OCI-LY7 (cell line): Measurements from ENCODE around the gene RNASET2. TPM values are rescaled to one million over a fixed set of nuclear protein-coding genes. Genes with fewer than 3 reads are reported as not detected.

Experiments used
- BruUV-seq: library from RNA; stranded (reverse); fragments of 400-500 nt; replicated peaks from 2 replicates; lab custom pipeline; 2021; lab: Mats Ljungman, UMichigan
- CTCF ChIA-PET: fragments of 300-600 bp; sonication (Branson Sonifier 250); formaldehyde crosslinking; loops from one replicate; lab custom pipeline; 2022; ENCODE audit warnings: antibody characterized with exemption; ENCODE audit not compliant: unreplicated experiment; lab: Charles Lee
- POLR2A ChIA-PET: fragments of 300-600 bp; sonication (Branson Sonifier 250); formaldehyde crosslinking; loops from one replicate; lab custom pipeline; 2022; ENCODE audit warnings: antibody characterized with exemption; lab: Charles Lee
- DNase-seq: peaks from one replicate; pipeline ENCODE4 v3.0.0-alpha.2; 2015; ENCODE audit warnings: low spot score
- H2AFZ ChIP-seq: fragments of 200-600 bp; sonication (generic), shearing (Covaris generic); 2 replicates; pipeline ENCODE4 v1.6.1; 2014; ENCODE audit warnings: mild to moderate bottlenecking, antibody characterized with exemption, low read length, moderate library complexity
- H3K27ac ChIP-seq: fragments of 200-600 bp; sonication (generic); 2 replicates; pipeline ENCODE4 v1.5.1; 2014; ENCODE audit warnings: mixed run types, low read depth, mild to moderate bottlenecking, moderate library complexity, low read length, inconsistent platforms; ENCODE audit not compliant: poor library complexity, severe bottlenecking
- H3K36me3 ChIP-seq: fragments of 200-600 bp; sonication (generic); 2 replicates; pipeline ENCODE4 v1.6.1; 2014; ENCODE audit warnings: mild to moderate bottlenecking, antibody characterized with exemption, low read length, moderate library complexity, mixed read lengths; ENCODE audit not compliant: insufficient read depth
- H3K4me1 ChIP-seq: fragments of 200-600 bp; sonication (generic); 2 replicates; pipeline ENCODE4 v1.5.1; 2014; ENCODE audit warnings: mild to moderate bottlenecking, low read length; ENCODE audit not compliant: insufficient read depth, poor library complexity, severe bottlenecking
- H3K4me2 ChIP-seq: fragments of 200-600 bp; sonication (generic); 2 replicates; pipeline ENCODE4 v1.6.1; 2014; ENCODE audit warnings: mild to moderate bottlenecking, low read length
- H3K4me3 ChIP-seq: fragments of 200-600 bp; sonication (generic); 2 replicates; pipeline ENCODE4 v1.5.1; 2014; ENCODE audit warnings: mild to moderate bottlenecking, low read depth, low read length; ENCODE audit not compliant: poor library complexity, severe bottlenecking
- H3K79me2 ChIP-seq: fragments of 200-600 bp; sonication (generic); 2 replicates; pipeline ENCODE4 v1.6.1; 2016; ENCODE audit warnings: low read depth, mild to moderate bottlenecking, low read length, moderate library complexity, mixed read lengths; ENCODE audit not compliant: insufficient read depth
- H3K9me2 ChIP-seq: fragments of 200-600 bp; sonication (generic); 2 replicates; pipeline ENCODE4 v1.6.1; 2016; ENCODE audit warnings: mild to moderate bottlenecking, low read length, mixed read lengths; ENCODE audit not compliant: insufficient read depth
- H3K9me3 ChIP-seq: fragments of 200-600 bp; sonication (generic); 2 replicates; pipeline ENCODE4 v1.6.1; 2014; ENCODE audit warnings: mild to moderate bottlenecking, mixed run types, low read length, mixed read lengths
- H4K20me1 ChIP-seq: fragments of 200-600 bp; sonication (generic); 2 replicates; pipeline ENCODE4 v1.6.1; 2014; ENCODE audit warnings: mild to moderate bottlenecking, antibody characterized with exemption, low read length, moderate library complexity, mixed read lengths; ENCODE audit not compliant: insufficient read depth
- EZH2phosphoT487 ChIP-seq: fragments of 200-600 bp; sonication (generic); IDR thresholded peaks from 2 replicates; pipeline ENCODE4 v1.6.1; 2018; ENCODE audit warnings: low read depth, borderline replicate concordance, mild to moderate bottlenecking, mixed run types, antibody characterized with exemption, low read length, moderate library complexity, mixed read lengths
- intact Hi-C: fragments of 100-400 bp; cut with micrococcal nuclease; formaldehyde crosslinking; loops from one replicate; pipeline ENCODE4 v1.10.0; 2022; ENCODE audit not compliant: unreplicated experiment
- total RNA-seq, 2 experiments: library from RNA; depleted of rRNA in 1 of 2; stranded (reverse); fragments of >200 nt in 1 of 2; shearing (Covaris generic) in 1 of 2; gene quantifications; 2 replicates each; pipeline ENCODE4 v1.2.3, GENCODE V29; 2014 to 2022
- TF ChIP-seq, protein P1 (sequence below): fragments of 200-600 bp; sonication (generic); conservative IDR thresholded peaks from 2 replicates; pipeline ENCODE4 v1.5.1; 2014; ENCODE audit warnings: mild to moderate bottlenecking, antibody characterized with exemption, low read length, moderate library complexity, mixed read lengths

The RNASET2 gene
- total RNA-seq, 2 experiments from 2014 or later, result 71.7 to 105 TPM

DNA sequence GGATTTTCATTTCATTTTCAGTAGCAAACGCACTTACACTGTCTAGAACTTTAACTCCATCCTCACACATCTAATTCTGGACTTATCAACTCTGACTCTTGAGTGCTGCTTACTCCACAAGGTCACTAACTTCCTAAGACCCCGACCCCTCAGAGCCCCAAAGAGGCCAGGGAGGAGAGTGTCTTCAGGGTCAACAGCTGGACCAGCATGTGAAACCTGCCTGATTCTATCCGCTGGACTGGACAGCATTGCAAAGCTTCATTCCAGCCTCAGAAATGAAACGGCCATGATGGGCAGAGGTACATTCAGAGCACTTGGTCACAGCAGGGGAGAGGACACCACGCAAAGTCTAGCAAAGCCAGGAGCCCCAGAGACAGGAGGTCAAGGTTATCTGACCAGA is 9.1 kb downstream of the RNASET2 start:
- H3K4me1 ChIP-seq, result peaks cover 32% of the 10 kb centered on the region
- peaks cover 13% of the 10 kb centered on the region; the same call in 1 of the 2 replicates for H3K79me2 ChIP-seq
- H3K4me2 ChIP-seq, result no peak overlapping the region
- no peak for TF ChIP-seq EZH2phosphoT487
- H2AFZ ChIP-seq, result no peak overlapping the region
- POLR2A ChIA-PET, result interaction anchor here (0.6 kb wide), 1 partner anchor 32 kb away, joined by 6 read pairs; no protein-coding TSS in a partner anchor
- H3K4me3 ChIP-seq, result no peak overlapping the region
- intact Hi-C loops, result no loop called here
- CTCF ChIA-PET, result no interaction called here
- no peak for DNase-seq
- H4K20me1 ChIP-seq, result no peaks in the 10 kb centered on the region
- BruUV-seq, result no TSS peak
- H3K27ac ChIP-seq, result no peak overlapping the region
- no peaks in the 10 kb centered on the region for H3K9me2 ChIP-seq
- peaks cover 72% of the 10 kb centered on the region for H3K36me3 ChIP-seq
- no peaks in the 10 kb centered on the region for H3K9me3 ChIP-seq

GRCh38 chr6:166946125-166946524 is 10.2 kb downstream of the RNASET2 start:
- Histone ChIP-seq H3K9me3 (no peaks in the 10 kb centered on the region), H3K27ac (no peak overlapping the region), H3K9me2 (no peaks in the 10 kb centered on the region), H3K4me1 (peaks cover 21% of the 10 kb centered on the region), H3K4me2 (no peak overlapping the region), H4K20me1 (no peaks in the 10 kb centered on the region), H2AFZ (no peak overlapping the region), H3K4me3 (no peak overlapping the region), H3K79me2 (peaks cover 13% of the 10 kb centered on the region; the same call in 1 of the 2 replicates), H3K36me3 (peaks cover 77% of the 10 kb centered on the region)
- TF ChIP-seq, protein P1, sequence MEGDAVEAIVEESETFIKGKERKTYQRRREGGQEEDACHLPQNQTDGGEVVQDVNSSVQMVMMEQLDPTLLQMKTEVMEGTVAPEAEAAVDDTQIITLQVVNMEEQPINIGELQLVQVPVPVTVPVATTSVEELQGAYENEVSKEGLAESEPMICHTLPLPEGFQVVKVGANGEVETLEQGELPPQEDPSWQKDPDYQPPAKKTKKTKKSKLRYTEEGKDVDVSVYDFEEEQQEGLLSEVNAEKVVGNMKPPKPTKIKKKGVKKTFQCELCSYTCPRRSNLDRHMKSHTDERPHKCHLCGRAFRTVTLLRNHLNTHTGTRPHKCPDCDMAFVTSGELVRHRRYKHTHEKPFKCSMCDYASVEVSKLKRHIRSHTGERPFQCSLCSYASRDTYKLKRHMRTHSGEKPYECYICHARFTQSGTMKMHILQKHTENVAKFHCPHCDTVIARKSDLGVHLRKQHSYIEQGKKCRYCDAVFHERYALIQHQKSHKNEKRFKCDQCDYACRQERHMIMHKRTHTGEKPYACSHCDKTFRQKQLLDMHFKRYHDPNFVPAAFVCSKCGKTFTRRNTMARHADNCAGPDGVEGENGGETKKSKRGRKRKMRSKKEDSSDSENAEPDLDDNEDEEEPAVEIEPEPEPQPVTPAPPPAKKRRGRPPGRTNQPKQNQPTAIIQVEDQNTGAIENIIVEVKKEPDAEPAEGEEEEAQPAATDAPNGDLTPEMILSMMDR, result no peak
- no peak for TF ChIP-seq EZH2phosphoT487
- intact Hi-C loops, result no loop called here
- BruUV-seq, result no TSS peak
- CTCF ChIA-PET, result no interaction called here
- no peak for DNase-seq
- POLR2A ChIA-PET, result no interaction called here

DNA sequence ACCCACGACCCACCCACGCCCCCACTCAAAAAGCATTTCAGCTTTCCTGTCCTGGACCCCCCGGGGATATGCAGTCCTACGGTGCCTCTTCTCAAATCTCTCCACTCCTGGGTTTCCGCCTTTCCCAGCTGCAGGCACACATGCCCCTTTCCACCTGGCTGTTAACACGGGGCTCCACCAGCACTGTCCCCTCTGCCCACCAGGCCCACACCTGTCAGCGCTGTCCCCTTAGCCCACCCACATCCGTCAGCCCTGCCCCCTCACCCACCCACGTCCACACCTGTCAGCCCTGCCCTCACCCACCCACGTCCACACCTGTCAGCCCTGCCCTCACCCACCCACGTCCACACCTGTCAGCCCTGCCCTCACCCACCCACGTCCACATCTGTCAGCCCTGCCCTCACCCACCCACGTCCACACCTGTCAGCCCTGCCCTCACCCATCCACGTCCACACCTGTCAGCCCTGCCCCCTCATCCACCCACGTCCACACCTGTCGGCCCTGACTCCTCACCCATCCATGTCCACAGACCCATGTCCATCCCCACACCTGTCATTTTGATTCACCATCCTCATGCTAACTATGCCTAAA is 11.6 kb downstream of the RNASET2 start:
- Histone ChIP-seq H3K36me3 (peaks cover 84% of the 10 kb centered on the region), H3K4me2 (no peak overlapping the region), H3K4me3 (no peak overlapping the region), H3K9me2 (no peaks in the 10 kb centered on the region), H4K20me1 (no peaks in the 10 kb centered on the region), H3K79me2 (peaks cover 8% of the 10 kb centered on the region; the same call in 1 of the 2 replicates), H3K9me3 (no peaks in the 10 kb centered on the region), H3K27ac (no peak overlapping the region), H3K4me1 (peaks cover 8% of the 10 kb centered on the region), H2AFZ (no peak overlapping the region)
- no peak for DNase-seq
- ChIA-PET CTCF (no interaction called here), POLR2A (interaction anchor here (0.6 kb wide), 1 partner anchor 570 kb away, joined by 3 read pairs; no protein-coding TSS in a partner anchor)
- no TSS peak for BruUV-seq
- intact Hi-C loops, result no loop called here
- TF ChIP-seq, protein P1, result no peak
- TF ChIP-seq EZH2phosphoT487, result no peak
